NOMO-1 (cell line): ENCODE measurements around the gene ARX.

Experiments
- DNase-seq, 2 experiments: peaks; one replicate each; lab custom pipeline; 2025; ENCODE audit not compliant: unreplicated experiment in 2 of 2; lab: John Stamatoyannopoulos, UW

Gene ARX

DNA sequence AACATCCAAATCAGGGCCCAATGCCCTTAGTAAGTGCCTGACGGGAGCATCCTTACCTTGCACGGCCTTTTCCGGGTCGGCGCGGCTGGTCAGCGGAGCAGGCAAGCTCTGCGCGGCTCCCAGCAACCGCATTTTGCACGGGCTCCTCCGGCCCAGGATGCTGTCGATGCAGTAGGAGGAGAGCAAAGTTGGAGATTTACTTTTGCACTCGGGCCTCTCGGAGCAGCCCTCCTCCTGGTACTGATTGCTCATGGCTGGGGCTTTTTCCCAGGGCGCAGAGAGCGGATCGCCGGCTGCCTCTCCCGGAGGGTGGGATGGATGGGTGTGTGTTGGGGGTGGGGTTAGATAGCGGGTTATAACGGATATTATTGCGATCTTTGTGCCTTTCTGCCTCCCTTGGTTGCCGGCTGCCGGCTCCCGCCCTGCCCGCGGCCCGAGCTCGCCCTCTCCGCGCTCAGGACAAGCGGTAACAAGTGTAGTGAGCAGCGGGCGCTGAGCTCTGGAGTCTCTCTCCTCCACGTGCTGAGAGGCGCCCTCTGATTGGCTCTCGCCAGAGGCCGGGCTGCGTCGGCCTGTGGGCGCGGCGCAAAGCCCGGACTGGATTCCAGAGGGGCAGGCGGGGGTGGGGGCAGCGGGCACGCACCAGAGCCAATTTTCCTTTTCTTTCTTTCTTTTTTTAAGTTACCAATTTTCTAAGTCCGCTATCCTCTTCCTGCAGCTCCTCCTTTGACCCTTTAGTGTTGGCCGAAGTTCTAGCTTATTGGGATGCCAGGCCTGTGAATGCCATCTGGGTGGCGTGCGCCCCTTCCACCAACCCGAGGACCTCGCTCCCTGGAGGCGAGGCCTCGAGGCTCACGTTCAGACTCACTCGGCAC, at the start of gene ARX:
Gene ARX (minus strand): TSS at position 480 of the 875 bp plus-strand sequence. CDS start 228 bp downstream, at position 252.
- DNase-seq = no peak

GRCh38 chrX:25059273-25059672, 43.5 kb upstream of the ARX start:
- no peak for DNase-seq

DNA sequence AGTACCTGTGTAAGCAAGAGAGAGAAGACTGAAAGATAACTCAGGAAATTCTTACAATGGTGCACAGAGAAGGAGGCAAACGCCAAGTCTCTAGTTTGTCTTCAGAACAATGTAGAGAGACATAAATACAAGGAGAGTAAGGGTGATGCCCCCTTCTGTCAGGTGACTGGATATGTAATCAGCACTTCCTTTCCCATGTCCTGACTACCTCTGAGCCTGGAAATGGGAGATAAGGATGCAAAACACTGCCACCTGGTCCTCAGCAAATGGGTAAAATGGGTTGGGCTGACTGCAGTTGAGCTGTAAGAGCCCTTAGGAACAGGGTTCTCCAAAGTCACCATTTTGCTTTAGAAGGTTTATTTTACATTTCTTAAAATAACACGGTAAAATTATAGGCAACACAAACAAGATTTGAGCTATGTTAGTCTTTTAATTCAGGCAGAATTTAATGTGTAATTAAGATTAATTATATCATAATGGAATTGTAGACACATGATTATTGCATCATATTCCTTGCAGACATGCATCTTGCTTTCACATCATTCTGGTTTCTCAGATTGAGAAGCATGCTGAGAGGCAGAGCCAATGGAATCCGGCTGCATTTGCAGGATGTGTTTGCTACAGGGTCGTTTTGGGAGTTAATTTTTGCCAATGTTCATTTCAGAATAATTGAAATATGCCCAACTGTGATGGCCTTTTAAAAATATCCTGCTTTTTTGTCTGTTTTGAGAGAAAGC, 37.2 kb upstream of the ARX start:
- DNase-seq = no peak

DNA sequence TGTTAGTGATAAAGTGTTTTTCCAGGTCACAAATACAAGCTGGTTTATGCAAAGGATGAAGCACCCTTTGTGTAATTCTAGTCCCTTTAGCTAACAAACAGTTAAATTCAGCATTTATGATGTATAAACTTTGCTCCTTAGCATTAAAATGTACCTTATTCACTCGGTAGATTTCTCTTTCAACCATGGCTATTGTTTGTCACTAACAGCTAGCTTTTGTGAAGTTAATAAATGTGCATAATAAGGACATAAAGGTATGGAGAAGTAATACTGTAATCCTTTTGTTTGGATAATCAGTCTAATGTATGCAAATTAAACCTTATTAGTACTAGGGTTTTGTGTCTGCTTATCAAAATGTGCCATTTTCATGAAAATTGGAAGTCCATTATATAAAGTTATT, 34.2 kb upstream of the ARX start:
- no peak for DNase-seq

GRCh38 chrX:25049357-25049756, 33.6 kb upstream of the ARX start:
- no peak for DNase-seq

DNA sequence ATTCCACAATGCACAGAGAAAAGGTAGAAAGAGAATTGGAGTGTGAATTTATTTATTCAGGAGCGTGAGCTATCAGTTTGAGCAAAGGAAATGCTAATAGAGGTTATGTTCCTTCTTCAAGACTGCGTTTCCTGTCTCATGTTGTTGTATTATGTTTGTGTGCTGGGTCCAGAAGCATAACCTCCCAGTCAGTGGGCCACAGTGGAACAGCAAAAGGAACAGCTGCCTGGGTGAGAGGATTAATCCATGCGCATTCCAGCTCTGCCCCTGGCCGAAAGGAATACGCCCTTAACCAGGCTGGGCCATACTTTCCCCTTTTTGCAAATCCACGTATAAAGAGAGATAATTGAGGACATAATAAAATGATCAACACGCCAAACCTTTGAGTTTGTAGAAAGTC, 32.4 kb upstream of the ARX start:
- no peak for DNase-seq

GRCh38 chrX:25043192-25043591, 27.4 kb upstream of the ARX start:
- no peak for DNase-seq

DNA sequence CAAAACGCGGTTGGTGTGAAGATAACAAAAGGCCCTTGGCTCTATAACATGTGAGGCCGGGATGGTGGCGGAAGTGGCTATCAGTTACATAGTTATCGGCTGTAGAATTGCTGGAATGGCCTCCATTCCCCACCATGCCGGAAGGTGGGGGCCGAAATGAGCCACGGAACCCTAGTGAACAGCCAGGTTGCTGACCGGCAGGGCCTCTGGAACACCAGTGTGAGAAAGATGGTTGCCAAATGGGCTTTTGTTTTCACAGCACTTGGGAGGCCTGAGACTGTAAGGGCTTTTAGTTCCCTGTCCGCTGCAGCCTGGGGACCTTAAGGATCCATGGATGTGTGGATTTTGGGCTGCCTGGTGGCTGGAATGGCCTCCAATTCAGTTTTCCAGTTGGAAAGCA, 23.3 kb upstream of the ARX start:
- DNase-seq = no peak

DNA sequence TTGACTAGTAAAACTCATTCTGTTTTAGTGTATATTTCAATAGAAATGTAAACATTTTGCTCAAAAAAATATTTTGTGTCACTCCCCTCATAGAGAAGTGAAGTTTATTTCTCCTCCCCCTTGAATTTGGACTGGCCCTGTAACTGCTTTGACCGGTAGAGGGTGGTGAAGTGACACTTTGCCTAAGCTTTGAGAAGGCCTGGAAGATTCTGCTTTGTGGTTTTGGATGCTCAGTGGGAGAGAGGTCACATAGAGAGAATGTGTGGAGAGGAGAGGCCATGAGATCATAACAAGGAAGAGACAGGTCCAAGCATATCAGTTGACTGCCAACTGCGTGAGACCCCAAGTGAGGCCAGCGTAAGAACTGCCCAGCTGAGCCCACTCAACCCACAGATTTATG, 19.1 kb upstream of the ARX start:
- DNase-seq = no peak

DNA sequence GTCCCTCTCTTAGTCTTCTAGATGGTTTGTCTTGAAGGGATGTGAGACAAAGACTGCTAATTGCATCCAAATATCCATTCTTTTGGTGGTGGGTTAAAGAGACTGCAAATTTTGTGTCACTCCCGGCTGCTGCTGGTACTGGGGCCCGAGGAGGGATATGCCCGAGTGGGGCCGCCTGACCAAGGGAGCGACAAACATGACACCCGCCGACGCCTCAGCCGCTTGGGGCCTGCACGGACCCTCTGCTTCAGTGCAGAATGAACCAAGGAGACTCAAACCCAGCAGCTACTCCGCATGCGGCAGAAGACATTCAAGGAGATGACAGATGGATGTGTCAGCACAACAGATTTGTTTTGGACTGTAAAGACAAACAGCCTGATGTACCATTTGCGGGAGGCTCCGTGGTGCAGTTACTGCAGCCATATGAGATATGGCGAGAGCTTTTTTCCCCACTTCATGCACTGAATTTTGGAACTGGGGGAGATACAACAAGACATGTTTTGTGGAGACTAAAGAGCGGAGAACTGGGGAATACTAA, 13.6 kb upstream of the ARX start:
- no peak for DNase-seq

DNA sequence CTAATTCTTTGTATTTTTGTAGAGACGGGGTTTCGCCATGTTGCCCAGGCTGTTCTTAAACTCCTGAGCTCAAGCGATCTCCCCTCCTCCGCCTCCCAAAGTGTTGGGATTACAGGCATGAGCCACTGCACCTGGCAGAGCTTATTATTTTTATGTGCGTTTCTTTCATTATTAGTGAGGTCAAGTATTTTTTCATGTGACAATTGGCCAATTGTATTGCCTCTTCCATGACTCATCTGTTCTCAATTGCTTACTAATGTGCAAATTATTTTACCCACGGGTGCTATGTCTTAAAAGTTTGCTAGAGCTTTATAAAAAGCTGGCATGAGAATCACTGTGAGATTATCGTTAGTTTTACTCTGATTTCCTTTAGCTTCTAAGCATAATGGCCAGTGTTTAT, 13.0 kb upstream of the ARX start:
- DNase-seq = no peak

DNA sequence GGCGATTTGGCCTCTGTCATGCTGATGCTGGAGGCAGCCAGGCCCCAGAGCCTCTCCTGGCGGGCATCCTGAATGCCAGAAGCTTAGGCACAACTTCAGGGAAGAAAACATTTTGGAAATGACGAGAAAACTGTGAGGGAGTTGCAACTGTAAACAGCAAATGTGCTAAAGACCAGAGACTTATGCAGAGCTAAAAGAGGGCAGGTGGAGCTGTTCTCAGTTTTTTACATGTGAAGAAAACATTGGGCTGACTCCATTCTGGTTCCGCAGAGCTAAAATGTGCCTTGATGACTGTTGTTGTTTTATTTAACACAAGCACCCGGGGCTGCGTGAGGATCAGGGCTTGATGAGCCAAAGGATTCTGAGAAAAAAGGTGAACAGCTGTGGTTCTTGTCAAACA, 10.8 kb upstream of the ARX start:
- DNase-seq = no peak

- no peak for DNase-seq
Observed at GRCh38 chrX:25025615-25026014, 9.8 kb upstream of the ARX start.

DNA sequence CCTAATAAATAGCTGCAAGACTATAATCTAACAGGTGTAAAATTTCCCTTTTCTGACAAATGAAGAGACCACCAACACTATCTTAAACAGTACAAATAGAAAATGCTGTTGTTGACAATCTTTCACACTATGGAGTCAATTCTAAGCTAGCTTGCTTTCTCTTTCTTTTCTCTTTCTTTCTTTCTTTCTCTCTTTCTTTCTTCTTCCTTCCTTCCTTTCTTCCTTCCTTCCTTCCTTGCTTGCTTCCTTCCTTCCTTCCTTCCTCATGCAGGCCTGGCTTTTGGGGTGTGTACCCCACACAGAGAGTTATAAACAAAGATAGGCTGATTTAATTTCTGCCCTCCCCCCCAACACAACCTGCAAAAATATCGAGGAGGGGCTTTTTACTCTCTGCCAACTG, 8.1 kb upstream of the ARX start:
- DNase-seq = no peak

DNA sequence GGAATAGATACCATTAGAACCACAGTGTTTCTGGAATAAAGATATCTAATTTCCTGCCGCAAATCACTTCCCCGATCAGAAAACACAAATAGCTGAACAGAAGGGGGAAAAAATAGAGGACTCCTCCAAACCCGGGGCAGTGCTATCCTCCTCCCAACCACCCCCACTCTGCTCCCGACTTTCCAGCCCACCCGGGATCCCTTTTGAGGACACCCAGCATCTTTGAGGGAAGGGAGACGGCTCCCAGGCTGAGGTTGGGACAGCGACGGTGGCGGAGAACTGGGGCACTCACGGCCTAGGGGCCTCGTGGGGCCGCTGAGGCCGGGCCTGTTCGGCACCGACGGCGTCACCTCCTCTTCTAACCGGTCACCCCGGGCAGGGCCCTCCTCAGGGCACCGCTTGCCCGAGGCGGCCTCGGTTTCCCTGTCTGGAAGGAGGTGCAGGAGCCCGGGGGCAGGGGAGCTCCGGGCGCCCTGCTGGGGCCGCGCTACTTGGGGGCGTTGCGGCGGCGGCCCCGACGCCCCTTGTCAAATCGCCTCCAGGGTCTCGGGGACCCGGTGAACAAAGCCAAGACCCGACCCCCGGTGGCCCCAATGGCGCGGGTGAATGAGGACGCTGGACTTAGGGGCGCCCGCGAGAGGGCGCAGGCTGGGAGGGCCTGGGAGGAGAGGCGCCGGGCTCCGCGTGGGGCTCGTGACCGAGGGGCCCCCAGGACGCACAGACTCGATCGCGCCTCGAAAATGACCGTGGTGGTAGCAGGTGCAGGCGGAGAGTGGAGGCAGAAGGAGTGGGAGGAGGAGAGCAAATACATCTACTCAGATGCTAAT, 6.9 kb upstream of the ARX start:
- DNase-seq = no peak

- DNase-seq = no peak
Observed at GRCh38 chrX:25020905-25021449, 5.2 kb upstream of the ARX start.

DNA sequence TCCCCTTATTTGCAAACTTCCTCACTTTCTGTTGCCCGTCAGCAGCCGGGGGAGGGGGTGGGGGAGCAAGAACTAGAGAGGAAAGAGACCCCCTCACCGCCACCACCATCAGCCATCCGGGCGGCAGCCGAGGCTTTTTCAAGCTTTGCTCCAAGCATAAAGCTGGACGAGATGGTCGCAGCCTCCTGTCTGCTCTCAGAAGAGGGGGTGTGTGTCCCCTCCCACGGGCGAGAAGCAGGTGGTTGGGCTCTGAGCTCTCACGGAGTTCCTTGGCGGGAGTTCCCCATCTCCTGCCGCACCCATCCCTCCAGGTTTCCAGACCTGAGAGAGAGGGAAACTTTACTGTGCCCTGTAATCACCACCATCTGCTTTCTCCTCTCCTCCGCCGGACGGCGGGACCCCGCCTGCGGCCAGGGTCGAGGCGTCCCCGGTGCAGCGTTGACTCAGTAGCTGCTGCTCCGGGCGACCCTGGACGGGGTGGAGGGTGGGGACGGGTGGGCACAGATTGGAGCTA, 4.7 kb upstream of the ARX start:
- no peak for DNase-seq

DNA sequence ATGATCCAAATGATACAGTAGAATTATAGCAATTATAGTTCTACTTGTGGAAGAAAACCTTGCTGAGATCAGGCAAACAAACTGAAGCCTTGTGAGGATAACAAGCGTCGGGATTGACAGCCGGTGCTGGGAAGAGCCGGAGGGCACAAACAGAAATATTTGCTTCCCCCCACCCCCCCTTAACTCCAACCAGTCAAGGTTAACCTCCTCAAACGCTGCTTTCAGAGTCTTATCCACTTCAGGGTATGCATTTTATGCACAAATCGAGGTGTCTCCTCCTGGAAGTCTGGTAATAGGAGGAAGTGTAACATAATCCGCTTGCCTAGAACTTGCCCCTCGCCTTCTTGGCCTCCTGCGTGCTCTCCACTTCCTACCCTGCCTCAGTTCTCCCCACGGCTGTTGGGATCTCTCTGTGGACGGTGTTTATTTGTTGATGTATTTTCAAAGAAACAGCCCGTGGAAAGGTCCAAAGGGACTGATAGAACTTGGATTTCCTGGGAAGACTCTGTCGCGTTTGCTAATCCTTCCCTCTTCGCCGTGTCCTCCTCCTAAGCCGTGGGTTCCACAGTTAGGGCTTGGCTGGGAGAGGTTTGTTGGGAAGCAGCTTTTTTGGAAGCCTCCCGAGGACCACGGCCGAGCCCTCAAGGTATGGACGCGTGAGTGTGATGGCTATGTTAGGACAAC, 4.1 kb upstream of the ARX start:
- DNase-seq = no peak

GRCh38 chrX:25018682-25019081, 2.9 kb upstream of the ARX start:
- no peak for DNase-seq

- DNase-seq = no peak
Observed at GRCh38 chrX:25017667-25018247, 2.0 kb upstream of the ARX start.
